ENCODE data around the gene LPIN1.

DNA sequence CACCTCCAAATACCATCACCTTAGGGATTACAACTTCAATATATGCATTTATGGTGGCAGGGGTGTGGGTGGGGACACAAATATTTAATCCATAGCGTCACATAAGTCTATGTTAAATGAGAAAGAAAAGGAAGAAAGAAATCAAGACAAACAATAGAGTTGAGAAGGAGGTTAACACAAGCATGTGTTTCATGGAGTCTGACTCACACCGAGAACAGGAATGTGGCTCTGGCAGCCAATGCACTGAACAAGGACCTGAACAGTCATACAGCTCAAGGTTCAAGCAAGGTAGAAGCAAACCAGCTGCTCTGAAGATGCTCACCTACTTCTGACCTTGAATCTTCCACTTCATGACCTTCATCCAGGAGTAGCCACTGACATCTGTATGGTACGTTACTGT is 36.2 kb upstream of the LPIN1 start:
- TF ChIP-seq GABPA (IDR thresholded peaks at IDR 0.05 in 1 of 2, conservative IDR thresholded peaks at IDR 0.05 in 1 of 2), result no peak
- TF ChIP-seq, protein P1, sequence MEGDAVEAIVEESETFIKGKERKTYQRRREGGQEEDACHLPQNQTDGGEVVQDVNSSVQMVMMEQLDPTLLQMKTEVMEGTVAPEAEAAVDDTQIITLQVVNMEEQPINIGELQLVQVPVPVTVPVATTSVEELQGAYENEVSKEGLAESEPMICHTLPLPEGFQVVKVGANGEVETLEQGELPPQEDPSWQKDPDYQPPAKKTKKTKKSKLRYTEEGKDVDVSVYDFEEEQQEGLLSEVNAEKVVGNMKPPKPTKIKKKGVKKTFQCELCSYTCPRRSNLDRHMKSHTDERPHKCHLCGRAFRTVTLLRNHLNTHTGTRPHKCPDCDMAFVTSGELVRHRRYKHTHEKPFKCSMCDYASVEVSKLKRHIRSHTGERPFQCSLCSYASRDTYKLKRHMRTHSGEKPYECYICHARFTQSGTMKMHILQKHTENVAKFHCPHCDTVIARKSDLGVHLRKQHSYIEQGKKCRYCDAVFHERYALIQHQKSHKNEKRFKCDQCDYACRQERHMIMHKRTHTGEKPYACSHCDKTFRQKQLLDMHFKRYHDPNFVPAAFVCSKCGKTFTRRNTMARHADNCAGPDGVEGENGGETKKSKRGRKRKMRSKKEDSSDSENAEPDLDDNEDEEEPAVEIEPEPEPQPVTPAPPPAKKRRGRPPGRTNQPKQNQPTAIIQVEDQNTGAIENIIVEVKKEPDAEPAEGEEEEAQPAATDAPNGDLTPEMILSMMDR (IDR thresholded peaks at IDR 0.05; ENCODE audit: low read depth, low read length, missing input control), result no peak
- no peak for TF ChIP-seq YY1 (IDR thresholded peaks at IDR 0.05)
- TF ChIP-seq, protein P2, sequence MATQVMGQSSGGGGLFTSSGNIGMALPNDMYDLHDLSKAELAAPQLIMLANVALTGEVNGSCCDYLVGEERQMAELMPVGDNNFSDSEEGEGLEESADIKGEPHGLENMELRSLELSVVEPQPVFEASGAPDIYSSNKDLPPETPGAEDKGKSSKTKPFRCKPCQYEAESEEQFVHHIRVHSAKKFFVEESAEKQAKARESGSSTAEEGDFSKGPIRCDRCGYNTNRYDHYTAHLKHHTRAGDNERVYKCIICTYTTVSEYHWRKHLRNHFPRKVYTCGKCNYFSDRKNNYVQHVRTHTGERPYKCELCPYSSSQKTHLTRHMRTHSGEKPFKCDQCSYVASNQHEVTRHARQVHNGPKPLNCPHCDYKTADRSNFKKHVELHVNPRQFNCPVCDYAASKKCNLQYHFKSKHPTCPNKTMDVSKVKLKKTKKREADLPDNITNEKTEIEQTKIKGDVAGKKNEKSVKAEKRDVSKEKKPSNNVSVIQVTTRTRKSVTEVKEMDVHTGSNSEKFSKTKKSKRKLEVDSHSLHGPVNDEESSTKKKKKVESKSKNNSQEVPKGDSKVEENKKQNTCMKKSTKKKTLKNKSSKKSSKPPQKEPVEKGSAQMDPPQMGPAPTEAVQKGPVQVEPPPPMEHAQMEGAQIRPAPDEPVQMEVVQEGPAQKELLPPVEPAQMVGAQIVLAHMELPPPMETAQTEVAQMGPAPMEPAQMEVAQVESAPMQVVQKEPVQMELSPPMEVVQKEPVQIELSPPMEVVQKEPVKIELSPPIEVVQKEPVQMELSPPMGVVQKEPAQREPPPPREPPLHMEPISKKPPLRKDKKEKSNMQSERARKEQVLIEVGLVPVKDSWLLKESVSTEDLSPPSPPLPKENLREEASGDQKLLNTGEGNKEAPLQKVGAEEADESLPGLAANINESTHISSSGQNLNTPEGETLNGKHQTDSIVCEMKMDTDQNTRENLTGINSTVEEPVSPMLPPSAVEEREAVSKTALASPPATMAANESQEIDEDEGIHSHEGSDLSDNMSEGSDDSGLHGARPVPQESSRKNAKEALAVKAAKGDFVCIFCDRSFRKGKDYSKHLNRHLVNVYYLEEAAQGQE (IDR thresholded peaks at IDR 0.05), result no peak
- TF ChIP-seq, protein P3, sequence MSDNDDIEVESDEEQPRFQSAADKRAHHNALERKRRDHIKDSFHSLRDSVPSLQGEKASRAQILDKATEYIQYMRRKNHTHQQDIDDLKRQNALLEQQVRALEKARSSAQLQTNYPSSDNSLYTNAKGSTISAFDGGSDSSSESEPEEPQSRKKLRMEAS (IDR thresholded peaks at IDR 0.05), result no peak
- TF ChIP-seq RAD21 (IDR thresholded peaks at IDR 0.05), result no peak
- TF ChIP-seq, protein P4, sequence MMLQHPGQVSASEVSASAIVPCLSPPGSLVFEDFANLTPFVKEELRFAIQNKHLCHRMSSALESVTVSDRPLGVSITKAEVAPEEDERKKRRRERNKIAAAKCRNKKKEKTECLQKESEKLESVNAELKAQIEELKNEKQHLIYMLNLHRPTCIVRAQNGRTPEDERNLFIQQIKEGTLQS (IDR thresholded peaks at IDR 0.05), result no peak
- no peak for TF ChIP-seq TAF1 (conservative IDR thresholded peaks at IDR 0.05)
- TF ChIP-seq FOXA1 (IDR thresholded peaks at IDR 0.05), result no peak
- TF ChIP-seq, protein P5, sequence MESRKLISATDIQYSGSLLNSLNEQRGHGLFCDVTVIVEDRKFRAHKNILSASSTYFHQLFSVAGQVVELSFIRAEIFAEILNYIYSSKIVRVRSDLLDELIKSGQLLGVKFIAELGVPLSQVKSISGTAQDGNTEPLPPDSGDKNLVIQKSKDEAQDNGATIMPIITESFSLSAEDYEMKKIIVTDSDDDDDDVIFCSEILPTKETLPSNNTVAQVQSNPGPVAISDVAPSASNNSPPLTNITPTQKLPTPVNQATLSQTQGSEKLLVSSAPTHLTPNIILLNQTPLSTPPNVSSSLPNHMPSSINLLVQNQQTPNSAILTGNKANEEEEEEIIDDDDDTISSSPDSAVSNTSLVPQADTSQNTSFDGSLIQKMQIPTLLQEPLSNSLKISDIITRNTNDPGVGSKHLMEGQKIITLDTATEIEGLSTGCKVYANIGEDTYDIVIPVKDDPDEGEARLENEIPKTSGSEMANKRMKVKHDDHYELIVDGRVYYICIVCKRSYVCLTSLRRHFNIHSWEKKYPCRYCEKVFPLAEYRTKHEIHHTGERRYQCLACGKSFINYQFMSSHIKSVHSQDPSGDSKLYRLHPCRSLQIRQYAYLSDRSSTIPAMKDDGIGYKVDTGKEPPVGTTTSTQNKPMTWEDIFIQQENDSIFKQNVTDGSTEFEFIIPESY (IDR thresholded peaks at IDR 0.05), result no peak
- TF ChIP-seq SP1 (IDR thresholded peaks at IDR 0.05), result no peak

All from liver (tissue), 3 donors.